IPS-18a (cell line): Measurements from ENCODE around the gene SAMD7.
A peak's percentile ranks its signal among the peaks of the same experiment; 100 is the strongest.

ENCODE experiments used
- H3K27ac ChIP-seq: one replicate; pipeline ENCODE4 v1.5.1; 2013; ENCODE audit warnings: low read length
- H3K27me3 ChIP-seq: one replicate; pipeline ENCODE4 v1.6.1; 2013; ENCODE audit warnings: mild to moderate bottlenecking, low read length; ENCODE audit not compliant: control insufficient read depth, insufficient read depth
- H3K36me3 ChIP-seq: one replicate; pipeline ENCODE4 v1.6.1; 2013; ENCODE audit warnings: low read depth, low read length; ENCODE audit not compliant: control insufficient read depth
- H3K4me1 ChIP-seq: one replicate; pipeline ENCODE4 v1.6.1; 2013; ENCODE audit warnings: low read depth, low read length; ENCODE audit not compliant: control insufficient read depth
- H3K4me3 ChIP-seq: one replicate; pipeline ENCODE4 v1.5.1; 2013; ENCODE audit warnings: low read length
- H3K9ac ChIP-seq: one replicate; pipeline ENCODE4 v1.6.1; 2013; ENCODE audit warnings: mild to moderate bottlenecking, low read length, moderate library complexity
- H3K9me3 ChIP-seq: one replicate; pipeline ENCODE4 v1.6.1; 2013; ENCODE audit warnings: low read depth, low read length; ENCODE audit not compliant: control insufficient read depth

The SAMD7 gene

DNA sequence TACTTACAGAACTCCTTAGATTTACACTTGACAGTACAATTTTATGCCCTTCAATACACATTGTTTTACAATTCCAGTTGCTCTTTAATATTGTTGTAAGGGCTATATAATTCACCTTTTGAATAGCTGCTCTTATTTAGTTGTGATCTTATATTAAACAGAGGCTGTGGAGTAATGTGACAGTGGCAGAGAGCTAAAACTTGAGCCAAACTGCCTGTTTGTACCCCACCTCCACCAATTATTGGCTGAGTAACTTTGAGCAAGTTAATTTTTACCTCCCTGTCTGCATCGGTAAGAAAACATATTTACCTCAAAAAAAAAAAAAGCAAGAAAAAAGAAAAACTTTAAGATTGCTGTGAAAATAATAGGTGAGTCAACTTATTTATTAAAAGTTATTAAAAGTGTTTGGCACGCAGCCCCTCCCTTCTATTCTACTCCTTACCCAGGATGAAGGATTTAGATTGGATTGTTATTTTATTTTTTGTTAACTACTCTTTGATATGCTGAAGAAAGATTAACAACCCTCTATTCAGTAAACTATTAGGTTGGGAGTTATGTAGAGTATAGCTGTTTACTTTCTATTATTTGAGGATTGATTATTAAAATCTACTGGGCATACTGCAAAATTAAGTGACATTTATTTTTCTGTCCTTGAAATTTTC, 57.0 kb downstream of the SAMD7 start:
- Histone ChIP-seq H3K27me3 (no peaks in the 10 kb centered on the region), H3K9me3 (no peaks in the 10 kb centered on the region), H3K9ac (peak overlapping the region; percentile 85), H3K27ac (no peak overlapping the region), H3K36me3 (peaks cover 13% of the 10 kb centered on the region), H3K4me3 (peak overlapping the region; percentile 90), H3K4me1 (peaks cover 22% of the 10 kb centered on the region)

DNA sequence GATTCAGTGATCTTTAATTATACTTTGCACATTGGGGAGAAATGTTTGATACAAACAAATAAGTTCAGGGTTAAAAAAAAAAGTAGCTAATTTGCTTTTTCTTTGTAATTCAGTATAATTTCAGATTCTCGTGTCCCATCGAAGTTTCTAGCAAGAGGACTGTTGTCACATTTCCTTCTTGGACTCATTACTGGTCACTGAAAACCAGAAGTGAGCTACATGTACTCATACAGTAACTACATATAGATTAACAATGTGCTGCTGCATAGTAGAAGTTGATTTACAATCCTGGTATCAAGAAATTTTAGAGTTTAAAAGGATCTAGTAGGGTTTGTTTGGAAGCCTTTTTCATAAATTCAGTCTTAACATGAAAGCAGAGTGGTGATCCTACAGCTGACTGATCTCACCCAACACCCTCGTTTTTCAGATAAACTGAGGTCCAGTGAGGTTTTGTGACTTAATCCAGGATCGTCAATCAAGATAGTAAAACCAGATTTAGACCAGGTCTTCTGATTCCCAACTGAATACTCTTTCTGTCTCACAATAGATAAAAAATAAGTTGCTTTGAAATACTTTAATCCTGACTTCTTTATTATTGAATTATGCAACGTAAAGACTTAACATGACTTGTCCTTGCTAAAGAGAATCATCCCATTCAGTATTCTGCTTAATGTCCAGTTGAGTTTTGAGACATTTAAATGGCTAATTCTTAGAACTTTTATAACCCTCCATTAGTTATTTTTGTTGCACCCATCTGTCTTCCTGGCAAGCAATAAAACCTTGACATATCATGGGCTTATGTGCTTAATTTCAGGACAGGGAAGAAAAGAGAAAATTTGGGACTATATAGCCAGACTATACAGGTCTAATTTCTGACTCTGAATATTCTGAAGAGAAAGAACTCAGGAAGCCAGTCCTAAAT, 58.1 kb downstream of the SAMD7 start:
- Histone ChIP-seq H3K9ac (peak overlapping the region; percentile 3), H3K27me3 (no peaks in the 10 kb centered on the region), H3K4me3 (no peak overlapping the region), H3K9me3 (no peaks in the 10 kb centered on the region), H3K4me1 (peaks cover 22% of the 10 kb centered on the region), H3K27ac (no peak overlapping the region), H3K36me3 (peaks cover 13% of the 10 kb centered on the region)

DNA sequence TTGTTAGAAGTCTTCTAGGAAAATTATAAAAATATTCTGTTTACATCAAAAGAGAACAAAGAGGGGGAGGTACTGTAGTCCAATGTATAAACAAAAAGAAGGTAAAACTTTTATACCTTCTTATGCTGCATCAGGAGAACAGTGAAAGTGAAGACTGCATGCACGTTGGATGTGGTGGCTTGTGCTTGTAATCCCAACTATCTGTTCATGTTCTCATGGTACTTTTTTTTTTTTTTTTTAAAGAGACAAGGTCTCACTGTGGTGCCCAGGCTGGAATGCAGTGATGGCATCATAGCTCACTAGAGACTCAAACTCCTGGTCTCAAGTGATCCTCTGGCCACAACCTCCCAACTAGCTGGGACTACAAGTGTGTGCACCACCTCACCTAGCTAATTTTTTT, 59.5 kb downstream of the SAMD7 start:
- H3K36me3 ChIP-seq: peaks cover 23% of the 10 kb centered on the region
- no peak overlapping the region for H3K4me3 ChIP-seq
- H3K9ac ChIP-seq: no peak overlapping the region

DNA sequence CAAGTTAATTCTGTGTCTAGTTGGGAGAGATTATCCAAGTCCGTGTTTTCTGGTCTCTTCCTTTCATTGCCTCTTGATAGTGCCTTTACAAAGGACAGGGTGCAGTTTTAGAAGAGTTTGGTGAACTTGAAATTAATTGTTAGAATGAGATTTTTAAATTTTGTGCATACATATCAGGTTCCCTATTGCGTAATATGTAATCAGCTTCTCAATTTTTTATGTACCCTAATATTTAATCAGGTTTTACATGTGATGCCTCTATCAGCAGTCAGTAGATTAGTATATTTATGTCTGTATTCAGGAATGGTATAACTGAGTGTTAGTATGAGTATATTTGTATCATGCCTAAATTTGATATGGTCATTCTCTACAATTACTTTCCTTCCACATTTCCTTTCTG, 60.1 kb downstream of the SAMD7 start:
- H3K9ac ChIP-seq: no peak overlapping the region
- peaks cover 17% of the 10 kb centered on the region for H3K4me1 ChIP-seq
- H3K4me3 ChIP-seq: no peak overlapping the region
- peaks cover 30% of the 10 kb centered on the region for H3K36me3 ChIP-seq
- H3K27me3 ChIP-seq: no peaks in the 10 kb centered on the region
- no peaks in the 10 kb centered on the region for H3K9me3 ChIP-seq
- no peak overlapping the region for H3K27ac ChIP-seq

More for the DNA sequence above, 59.5 kb downstream of the SAMD7 start:
- no peaks in the 10 kb centered on the region for H3K27me3 ChIP-seq
- no peak overlapping the region for H3K27ac ChIP-seq
- H3K4me1 ChIP-seq: peaks cover 20% of the 10 kb centered on the region
- no peaks in the 10 kb centered on the region for H3K9me3 ChIP-seq

DNA sequence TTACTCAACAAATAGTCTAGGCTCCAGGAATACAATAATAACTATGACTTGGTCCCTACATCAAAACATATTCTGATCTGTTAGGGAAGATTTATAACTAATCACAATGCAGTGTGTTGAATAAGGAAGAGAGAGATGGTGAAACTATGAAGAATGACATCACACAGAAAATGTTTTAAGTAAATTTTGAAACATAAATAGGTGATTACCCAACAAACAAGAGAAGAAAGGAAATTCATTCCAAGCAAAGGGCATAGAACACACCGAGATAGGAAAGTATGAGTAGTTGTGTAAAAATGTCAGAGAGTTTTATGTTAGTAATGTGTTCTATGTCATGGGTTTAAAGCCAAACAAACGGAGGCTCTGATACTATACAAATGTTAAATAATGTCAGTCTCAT, 68.7 kb downstream of the SAMD7 start:
- H3K4me3 ChIP-seq: no peak overlapping the region
- no peak overlapping the region for H3K9ac ChIP-seq
- no peaks in the 10 kb centered on the region for H3K4me1 ChIP-seq
- no peaks in the 10 kb centered on the region for H3K9me3 ChIP-seq
- H3K27me3 ChIP-seq: no peaks in the 10 kb centered on the region
- peaks cover 92% of the 10 kb centered on the region for H3K36me3 ChIP-seq
- no peak overlapping the region for H3K27ac ChIP-seq

DNA sequence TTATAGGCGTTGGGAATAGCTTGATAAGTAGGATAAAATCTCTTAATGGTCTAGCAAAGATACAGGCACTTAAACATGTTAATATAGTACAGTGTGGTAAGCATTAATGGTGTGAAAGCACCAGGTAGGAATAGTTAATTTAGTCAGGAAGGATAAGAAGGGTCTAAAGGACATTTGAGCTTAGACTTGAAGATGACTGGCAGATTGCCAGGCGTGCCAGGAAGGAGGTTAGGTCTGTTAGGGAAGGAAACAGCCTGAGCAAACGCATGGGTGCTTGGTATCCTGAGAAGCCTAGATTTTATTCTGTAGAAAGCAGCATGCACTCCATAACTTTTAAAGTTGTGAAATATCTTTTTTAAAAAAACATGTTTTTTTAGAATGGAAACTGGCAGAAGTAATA, 72.9 kb downstream of the SAMD7 start:
- H3K9ac ChIP-seq: no peak overlapping the region
- H3K27me3 ChIP-seq: no peaks in the 10 kb centered on the region
- no peaks in the 10 kb centered on the region for H3K9me3 ChIP-seq
- no peak overlapping the region for H3K4me3 ChIP-seq
- H3K27ac ChIP-seq: no peak overlapping the region
- H3K4me1 ChIP-seq: no peaks in the 10 kb centered on the region
- peaks cover 91% of the 10 kb centered on the region for H3K36me3 ChIP-seq
